Vagina (tissue), 2 donors: ENCODE data around the gene TMOD3.

ENCODE experiments used
- CTCF ChIP-seq, 3 experiments: fragments of 450-650 bp in 2 of 3; fragments of 200-600 bp in 1 of 3; sonication (generic) in 1 of 3; IDR thresholded peaks; one replicate each; pipeline ENCODE4 v1.5.1; 2017 to 2019; ENCODE audit warnings: antibody characterized with exemption in 3 of 3, mild to moderate bottlenecking in 2 of 3, moderate library complexity in 2 of 3
- POLR2A ChIP-seq, 2 donors: fragments of 450-650 bp; IDR thresholded peaks; one replicate each; pipeline ENCODE4 v1.6.1; 2017; ENCODE audit warnings: antibody characterized with exemption in 2 of 2, mild to moderate bottlenecking in 2 of 2, moderate library complexity in 2 of 2
- POLR2AphosphoS5 ChIP-seq, 2 donors: sonication (generic); formaldehyde crosslinking; IDR thresholded peaks; one replicate each; pipeline ENCODE4 v1.9.0; 2017; ENCODE audit warnings: antibody characterized with exemption in 2 of 2, mild to moderate bottlenecking in 2 of 2, low read depth in 1 of 2; ENCODE audit not compliant: insufficient read depth in 1 of 2

DNA sequence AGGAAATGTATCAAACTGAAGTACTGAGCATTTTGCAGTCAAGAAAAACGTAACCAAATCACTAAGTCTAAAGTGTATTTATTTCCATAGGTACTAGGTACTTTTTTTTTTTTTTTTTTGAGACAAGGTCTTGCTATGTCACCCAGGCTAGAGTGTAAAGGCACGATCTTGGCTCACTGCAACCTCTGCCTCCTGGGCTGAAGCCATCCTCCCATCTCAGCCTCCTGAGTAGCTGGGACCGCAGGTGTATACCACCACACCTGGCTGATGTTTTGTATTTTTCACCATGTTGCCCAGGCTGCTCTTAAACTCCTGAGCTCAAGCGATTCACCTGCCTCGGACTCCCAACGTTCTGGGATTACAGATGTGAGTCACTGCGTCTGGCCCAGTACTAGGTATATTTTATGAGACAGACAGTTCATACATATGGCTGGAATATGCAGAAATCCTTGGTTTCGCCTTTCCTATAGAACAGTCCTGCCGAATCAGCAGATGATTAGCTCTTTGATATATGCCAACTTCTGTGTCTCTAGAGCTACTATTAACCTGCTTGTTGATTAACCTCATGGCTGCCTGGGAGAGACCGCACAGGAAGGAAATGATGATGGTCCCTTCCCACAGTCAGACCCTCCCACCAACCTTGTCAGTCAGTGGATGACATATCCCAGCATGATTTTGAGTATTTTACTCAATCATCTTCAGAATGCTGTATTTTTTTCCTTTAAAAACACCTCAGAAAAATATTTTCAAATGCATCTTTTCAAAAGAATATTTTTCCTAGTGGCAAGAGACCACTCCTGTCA, 32.3 kb downstream of the TMOD3 start:
- TF ChIP-seq POLR2A (IDR thresholded peaks at IDR 0.05) = no peak
- no peak for TF ChIP-seq CTCF (IDR thresholded peaks at IDR 0.05)
- TF ChIP-seq POLR2AphosphoS5 (IDR thresholded peaks at IDR 0.05; ENCODE audit: insufficient read depth in 1 of 2, low read depth in 1 of 2) = no peak
